Keratinocyte (primary cell): ENCODE results near the gene SBNO2.

Source experiments
- CTCF ChIP-seq, 3 experiments: IDR thresholded peaks in 1 of 3; conservative IDR thresholded peaks in 1 of 3; optimal IDR thresholded peaks in 1 of 3; 2 replicates in 2 of 3; 3 replicates in 1 of 3; pipeline versions ENCODE3 to v1.5.1; 2011; ENCODE audit warnings: low read length in 3 of 3, mild to moderate bottlenecking in 3 of 3, moderate library complexity in 2 of 3, control low read depth in 1 of 3, inconsistent platforms in 1 of 3; ENCODE audit not compliant: insufficient read depth in 2 of 3; ENCODE audit errors: extremely low read depth in 1 of 3
- EZH2 ChIP-seq: IDR thresholded peaks from one replicate; pipeline ENCODE4 v1.6.1; 2012; ENCODE audit warnings: inconsistent platforms, mild to moderate bottlenecking, low read length, moderate library complexity

DNA sequence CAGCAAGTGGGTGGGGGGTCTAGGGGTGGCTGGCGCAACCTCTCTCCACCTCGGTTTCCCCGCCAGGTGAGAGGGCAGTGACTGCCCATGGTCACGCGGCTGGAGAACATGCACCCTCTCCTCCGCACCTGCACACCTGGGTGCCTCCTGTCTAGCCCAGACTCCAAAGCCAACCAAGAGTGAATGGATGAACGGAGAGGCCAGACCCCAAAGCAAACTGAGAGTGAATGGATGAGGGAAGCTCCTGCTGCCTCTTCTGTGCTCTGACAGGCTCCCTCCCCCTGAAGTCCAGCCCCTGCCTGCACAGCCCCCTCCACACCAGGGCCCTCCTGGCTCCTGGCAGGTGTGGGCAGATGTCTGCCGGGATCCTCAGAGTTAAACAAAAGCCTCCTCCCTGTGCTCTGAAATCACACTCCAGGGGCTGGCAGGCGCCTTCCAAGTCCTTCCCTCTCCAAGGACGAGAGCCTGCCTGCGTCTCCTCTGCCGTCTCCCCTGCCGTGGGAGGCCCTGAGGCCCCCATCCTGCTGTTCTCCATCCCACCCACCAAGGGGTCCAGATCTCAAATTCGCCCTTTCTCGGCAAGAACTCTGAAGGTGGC, 2.2 kb downstream of the SBNO2 start:
- TF ChIP-seq CTCF (optimal IDR thresholded peaks at IDR 0.05 in 1 of 3, IDR thresholded peaks at IDR 0.05 in 1 of 3, conservative IDR thresholded peaks at IDR 0.05 in 1 of 3; ENCODE audit: extremely low read depth in 1 of 3, insufficient read depth in 2 of 3, low read length in 3 of 3) (no peak), EZH2 (no peak)
